RPMI7951 (cell line): Measurements from ENCODE around the gene NWD2. TPM values are rescaled to one million over a fixed set of nuclear protein-coding genes. Genes with fewer than 3 reads are reported as not detected.

Source experiments
- DNase-seq: peaks from one replicate; pipeline ENCODE4 v3.0.0-alpha.2; 2012; ENCODE audit warnings: low read depth
- total RNA-seq: library from RNA; depleted of rRNA; stranded (reverse); fragments of >200 nt; shearing (Covaris generic); gene quantifications from 2 replicates; pipeline ENCODE4 v1.2.3, GENCODE V29; 2014

Gene NWD2
- total RNA-seq, 1 experiment from 2014 or later = not detected

DNA sequence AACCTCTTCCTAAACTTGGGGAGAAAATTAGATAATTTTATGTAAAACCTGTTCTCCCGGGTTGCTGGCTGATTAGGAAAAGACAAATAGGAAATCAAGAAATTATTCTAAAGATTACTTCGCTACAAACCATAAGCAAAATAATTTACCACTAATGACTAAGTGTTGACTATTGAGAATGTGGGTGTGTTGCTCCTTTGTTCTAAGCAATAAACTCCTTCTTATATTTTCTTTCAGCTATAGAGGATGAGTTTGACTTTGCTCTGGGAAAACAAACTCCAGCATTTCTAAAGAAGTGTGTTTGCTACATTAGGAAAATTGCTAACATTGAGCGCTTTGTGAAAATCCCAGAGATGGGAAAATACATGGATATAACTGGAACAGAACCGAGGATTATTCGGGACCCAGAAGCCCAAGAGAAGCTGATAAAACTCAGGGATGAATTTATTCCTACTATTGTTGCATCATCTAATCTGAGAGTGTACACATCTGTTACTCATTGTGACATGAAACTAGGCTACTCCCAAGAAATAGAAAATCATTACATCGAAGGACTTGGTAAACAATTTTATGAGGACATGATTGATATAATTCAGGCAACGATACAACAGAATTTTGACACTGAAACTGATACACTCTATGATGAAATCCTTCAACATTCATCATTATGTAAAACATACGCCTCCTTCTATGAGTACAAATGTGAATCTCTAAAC is 194.2 kb downstream of the NWD2 start:
- DNase-seq = no peak

DNA sequence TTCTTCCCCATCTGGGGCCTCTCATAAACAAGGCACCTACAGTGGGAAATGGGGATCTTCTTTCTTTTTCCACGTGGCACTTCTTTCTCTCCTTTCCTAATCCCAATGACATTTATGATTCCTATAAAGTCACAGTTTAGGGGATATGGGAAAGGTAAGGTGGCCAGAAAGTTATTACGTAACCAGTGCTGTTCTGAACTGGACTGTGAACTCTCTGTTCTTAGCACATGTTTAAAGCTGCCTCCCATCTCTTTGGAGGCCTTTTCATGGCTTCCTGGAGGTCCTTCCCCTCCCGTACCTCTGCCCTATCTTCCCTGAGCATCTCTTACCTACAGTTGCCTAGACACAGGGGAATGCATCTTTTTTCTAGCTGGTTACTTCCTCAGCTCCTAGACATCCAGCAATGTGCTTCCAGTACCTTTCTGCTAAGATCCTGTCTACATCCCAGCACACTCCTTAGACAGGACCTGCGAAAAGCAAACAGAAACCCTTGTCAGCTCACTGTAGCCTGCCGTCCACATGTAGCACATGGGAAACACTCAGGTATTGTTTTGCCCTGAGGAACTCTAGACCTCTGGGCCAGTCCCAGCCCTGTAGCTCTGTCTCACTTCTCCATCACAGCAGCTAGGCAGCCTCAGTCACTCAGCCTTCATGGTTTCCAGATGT is 195.4 kb downstream of the NWD2 start:
- DNase-seq = no peak

DNA sequence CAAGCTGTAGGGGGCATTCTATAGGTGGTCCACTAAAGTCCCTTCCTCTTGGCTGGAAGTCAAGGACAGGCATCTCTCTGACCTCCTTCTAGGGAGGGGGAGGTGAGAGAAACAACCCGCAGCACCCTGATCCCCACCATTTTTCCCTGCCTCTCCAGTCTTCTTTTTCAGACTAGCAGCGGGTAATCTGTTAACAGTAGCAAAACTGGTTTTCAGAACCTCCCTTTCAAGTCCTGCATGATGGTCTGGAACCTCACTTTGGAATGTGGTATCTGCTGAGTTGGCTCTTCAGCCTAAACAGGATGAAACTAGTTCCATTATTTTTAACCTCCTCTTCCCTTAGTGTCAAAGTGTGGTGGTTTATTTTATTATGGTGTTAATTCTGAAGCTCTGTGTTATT is 196.0 kb downstream of the NWD2 start:
- DNase-seq = no peak

DNA sequence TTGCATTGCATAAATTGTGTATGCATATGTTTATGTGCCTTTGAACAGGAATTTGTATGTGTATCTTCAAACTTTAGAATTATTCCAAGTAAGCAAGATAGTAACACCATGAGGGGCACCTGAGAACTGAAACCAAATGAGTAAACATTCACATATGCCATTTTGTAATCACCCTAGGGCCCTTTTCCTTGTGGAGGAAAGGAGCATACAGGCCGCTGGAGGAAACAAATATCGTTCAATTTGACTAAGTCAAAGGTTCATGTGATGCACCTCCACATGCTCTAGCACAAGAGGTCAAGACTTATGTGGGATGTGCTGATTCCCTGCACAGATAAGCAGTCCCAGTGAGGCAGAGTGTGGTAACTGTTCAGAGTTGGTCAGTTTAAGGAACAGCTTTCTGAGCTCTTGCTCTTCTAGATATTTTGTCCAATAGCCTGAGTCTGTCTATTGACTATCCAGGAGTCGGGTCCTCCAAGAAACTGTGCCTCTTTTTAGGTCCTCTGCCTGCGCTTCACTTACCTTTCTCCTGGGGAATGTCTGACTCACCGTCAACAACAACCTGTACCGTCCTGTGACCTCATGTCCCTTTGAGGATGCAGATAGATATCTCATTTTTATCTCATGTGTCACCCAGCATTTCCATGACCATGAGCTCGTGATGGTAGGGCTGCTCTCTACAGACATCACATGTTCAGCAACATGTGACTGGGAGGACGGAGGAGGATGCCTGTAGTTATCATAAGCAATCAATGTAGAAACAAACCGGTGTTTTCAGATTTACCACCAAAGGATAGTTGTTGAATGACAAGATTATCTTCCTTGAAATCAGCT is 196.9 kb downstream of the NWD2 start:
- DNase-seq = no peak

DNA sequence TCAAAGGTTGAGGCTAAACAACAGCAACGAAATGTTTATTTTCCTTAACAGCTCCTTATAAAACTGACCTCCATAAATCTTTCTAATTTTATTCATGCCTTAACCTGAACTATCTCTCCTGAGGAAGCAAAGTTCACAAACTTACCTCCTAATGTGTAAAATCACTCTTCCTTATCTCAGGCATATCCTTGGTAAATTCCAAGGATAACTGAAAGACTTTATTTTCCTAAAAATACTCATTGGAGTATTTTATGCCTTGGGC is 197.4 kb downstream of the NWD2 start:
- DNase-seq = no peak

DNA sequence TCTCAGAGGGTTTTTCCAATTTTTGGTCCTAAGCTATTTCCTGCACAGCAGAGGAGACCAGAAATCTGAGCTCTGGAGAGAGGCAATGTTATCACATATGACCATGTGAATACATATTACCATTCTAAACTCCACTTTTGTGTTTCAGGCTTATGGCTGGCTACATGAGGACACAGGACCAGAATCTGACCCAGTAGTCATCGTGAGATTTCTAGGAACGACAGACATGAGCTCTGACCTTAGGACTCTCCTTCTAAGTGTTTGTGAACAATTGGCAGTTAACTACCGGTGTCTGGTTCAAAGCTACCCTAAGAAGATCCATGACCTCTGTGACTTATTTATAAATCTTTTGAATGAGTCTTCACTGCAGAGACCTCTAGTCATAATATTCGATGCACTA is 198.6 kb downstream of the NWD2 start:
- no peak for DNase-seq

DNA sequence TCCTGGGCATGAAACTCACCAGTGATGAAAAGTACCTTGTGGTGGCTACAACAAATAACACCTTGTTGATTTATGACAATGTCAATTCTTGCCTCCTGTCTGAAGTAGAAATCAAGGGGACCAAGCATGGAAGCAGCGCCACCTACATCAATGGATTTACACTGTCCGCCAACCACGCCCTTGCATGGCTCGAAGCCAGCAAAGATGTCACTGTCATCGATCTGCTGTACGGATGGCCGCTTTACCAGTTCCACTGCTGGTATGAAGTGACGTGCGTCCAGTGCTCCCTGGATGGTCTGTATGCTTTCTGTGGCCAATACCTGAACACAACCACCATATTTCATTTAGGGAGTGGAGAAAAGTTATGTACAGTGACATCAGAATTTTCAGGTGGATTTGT is 200.5 kb downstream of the NWD2 start:
- DNase-seq = no peak

DNA sequence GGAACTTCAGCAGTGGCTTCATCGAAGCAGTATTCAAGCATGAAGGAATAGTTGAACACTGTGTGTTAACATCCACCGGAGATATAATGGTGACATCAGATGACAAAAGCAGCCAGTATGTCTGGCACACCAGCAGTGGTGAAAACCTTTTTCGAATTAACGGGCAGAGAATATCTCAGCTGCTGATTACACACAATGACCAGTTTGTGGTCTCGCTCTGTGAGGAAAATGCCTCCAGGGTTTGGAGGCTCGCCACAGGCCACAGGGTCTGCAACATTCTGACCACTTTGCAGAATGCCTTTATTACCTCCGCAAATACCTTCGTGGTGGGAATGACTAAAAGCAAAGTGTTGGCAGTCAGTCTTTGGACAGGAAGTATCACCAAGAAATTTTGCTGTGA is 201.5 kb downstream of the NWD2 start:
- peak; percentile 47 for DNase-seq

DNA sequence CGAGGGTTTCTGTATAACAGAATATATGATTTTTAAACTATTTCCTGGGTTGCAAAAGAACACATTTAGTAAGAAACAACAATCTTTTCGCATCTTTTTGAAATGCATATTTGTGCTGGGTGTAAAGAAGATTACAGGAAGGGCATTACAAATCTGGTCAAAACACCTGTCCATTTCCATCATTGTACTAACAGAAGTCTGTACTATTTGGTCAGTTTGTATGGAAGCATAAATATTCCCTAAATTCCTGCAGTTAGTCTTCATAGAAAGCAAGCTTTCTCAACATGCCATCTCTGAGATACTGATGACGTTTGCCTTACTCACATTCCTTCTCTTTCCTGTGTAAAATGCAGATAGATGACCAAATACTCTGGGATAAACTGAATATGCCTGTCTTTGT is 203.3 kb downstream of the NWD2 start:
- DNase-seq = no peak

DNA sequence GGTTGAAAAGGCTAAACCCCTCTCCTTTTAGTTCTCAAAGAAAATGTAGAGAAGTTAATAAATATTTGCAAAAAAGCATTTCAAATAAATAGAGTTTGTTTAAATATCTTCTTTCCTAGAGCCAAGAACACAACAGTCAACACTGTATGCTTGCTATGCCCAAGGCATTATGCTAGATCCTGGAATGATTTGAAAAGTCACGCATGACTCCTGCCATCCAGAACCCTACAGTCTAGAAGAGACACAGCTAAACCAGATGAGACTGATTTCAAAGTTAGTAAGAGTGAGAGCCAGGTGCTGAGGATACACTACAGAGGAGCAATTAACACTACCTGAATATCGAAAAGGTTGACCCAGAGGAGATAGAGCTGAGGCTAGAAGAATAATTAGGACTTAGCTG is 205.8 kb downstream of the NWD2 start:
- DNase-seq = no peak

DNA sequence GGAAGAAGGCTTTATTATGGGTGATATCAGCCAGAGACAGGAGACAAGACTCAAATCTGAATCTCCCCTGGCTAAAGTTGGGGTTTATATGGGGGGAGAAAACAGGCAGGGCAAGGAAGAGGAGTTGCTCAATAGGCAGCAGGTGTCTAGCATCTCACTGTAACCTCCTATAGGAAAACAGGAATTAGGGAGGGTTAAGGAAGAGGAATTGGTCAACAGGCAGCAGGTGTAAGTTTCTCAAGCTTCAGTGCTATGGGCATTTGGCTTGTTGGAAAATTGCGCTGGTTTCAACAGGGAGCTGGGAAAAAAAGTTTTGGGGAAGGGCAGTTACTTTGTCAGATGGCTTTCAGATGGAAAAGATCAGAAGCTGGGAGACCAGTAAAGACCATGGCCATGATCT is 206.4 kb downstream of the NWD2 start:
- DNase-seq = no peak

DNA sequence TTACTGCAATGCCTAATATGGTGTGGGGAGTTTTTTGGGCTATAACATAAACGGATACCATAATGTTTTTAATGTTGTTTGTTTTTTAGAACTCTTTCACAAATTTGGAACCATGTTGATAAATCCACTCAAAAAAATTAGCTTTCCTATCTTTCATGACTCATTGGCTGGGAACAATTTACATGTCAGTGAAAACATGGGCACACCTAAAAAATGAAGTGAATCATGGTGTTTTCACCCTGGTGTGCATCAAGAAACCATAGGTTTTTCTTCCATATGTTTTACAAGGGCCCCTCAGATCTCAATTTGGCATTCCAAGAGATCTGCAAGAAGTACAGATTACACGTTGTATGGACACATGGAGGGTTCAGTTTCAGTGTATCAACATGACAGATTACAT is 207.1 kb downstream of the NWD2 start:
- DNase-seq = no peak

DNA sequence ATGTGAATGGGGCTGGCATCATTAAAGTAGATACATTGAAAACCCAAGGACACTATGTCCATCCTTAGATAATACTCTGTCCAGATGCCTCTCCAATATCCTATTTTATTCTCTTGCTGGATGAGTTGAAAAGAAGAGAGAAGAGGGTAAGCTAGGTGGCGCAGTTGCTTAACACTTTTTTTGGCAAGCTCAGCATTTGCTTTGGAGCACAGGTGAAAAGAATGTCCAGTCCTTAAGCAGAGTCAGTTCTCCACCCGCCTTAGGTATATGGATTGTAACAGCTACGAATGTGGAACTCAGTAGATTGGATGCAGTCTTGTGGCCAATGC is 208.4 kb downstream of the NWD2 start:
- peak; percentile 54 for DNase-seq

DNA sequence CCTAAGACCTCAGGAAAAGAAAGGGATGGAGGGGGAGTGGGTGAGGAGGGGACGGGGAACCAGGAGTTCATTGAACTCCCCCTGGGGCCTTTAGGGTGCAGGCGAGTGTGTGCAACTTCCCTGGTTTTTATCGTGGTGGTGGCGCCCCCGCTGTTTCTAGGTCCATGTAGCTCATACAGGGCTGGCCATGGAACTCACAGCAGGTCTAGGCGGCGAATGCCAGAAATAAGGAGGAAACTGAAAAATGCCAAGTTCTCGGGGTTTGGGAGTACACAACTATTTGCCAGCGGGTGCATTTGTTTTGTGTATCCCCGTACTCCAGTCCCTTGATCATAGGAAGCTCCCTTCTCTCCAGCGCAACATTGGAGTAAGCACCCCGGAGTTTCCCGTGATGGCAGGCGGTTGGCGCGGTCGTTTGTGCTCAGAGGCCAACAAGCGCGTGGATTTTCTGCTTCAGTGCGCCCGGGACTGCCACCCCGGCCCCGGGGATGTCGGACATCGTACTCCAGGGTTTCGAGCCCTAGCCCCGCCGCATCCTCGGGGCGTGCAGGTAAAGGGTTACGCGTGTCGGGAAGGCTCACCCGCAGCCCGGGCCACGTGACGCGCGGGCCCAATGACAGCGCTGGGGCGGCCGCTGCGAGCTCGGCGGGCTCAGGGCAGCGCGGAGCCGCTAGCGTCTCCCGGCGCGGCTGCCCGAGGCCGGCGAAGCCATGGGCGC is 208.9 kb downstream of the NWD2 start:
- DNase-seq = peak; percentile 9

DNA sequence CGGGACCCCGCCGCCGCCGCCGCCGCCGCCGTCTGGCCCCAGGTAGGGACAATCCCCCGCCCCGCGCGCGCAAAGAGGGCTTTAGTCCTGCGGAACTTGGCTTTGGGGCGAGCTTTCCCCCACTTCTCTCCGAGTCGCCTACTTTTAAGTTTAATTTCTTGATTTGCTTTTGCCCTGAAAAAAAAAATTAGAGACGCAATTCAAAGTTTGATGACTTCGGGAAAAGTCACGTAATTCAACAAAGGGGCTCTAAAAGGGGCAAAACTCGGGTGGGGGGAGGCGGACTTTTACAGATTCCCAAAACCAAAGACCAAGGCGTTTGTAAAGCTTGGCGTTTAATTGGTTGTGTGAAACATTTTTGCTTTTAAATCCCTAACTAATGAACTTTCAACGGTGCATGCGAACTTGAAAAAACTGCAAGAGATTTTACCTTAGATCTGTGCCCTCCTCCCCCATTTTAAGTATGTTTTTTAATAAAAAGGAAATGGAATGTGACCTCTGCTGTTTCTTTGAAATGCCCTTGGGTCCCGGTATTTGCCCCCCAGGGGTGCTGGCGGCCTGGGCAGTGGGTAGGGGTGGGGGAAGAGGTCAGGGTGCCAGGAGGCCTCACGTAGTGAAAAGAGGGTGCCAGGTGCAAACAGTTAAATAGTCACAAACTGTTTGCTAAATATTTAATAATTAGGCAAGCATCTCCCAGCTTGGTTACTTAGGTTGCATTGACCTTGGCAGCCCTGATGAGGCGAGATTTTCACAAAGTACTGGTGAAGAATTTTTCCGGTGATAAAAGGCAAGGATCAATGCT is 209.7 kb downstream of the NWD2 start:
- no peak for DNase-seq

DNA sequence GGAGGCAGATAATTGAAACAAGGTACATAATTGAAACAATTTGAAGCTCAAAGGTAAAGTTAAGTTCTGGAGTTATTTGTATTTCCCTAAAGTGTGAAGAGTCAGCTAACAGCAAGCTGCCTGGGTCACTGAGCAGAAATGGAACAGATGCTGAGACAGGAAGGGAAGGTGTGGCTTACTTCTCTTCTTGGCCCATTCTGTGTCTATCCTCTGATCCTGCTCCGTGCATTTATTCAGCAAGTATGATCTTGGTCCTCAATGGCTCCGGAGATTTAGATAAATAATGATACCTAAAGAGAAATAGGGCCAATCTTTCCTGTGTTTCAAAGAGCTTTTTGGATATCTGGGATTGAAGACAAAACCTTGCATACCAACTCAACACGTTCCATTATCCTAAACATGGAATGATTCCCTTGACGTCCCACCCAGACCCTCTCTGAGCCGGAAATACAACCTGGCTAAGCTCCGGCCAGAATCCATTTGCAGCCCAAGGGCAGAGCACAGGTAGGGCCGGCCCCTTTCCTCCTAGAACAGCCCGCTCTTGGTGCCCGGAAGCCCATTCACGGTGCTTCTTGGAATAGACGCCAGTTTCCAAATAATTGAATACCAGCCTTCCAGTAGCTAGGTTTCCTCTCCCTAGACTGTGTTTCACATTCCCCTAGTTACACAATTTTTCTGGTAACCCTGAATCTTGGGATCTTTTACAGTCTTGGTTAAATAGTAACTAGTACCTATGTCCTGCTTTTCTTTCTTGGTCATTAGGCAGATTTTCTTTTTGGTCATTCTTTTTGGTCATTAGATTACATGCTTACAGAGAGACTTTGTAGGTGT is 211.0 kb downstream of the NWD2 start:
- DNase-seq = no peak

DNA sequence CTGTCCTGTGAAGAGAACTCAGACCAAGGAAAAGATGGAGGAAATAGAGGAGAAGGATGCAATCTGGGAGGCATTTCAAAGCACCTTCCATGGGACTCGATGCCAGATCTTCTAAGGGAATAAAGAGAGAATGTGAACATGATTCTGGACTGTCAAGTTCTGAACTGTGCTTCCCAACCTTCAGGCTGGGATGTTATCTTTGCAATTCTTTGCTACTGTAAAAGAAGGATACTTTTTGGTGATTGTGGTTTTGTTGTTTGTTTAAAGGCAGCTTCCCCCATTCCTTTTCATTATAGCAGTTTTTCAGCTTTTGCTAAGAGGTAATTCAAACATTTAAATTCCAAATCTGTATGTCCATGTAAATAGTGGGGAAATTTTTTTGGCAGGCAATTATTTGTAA is 217.3 kb downstream of the NWD2 start:
- no peak for DNase-seq

DNA sequence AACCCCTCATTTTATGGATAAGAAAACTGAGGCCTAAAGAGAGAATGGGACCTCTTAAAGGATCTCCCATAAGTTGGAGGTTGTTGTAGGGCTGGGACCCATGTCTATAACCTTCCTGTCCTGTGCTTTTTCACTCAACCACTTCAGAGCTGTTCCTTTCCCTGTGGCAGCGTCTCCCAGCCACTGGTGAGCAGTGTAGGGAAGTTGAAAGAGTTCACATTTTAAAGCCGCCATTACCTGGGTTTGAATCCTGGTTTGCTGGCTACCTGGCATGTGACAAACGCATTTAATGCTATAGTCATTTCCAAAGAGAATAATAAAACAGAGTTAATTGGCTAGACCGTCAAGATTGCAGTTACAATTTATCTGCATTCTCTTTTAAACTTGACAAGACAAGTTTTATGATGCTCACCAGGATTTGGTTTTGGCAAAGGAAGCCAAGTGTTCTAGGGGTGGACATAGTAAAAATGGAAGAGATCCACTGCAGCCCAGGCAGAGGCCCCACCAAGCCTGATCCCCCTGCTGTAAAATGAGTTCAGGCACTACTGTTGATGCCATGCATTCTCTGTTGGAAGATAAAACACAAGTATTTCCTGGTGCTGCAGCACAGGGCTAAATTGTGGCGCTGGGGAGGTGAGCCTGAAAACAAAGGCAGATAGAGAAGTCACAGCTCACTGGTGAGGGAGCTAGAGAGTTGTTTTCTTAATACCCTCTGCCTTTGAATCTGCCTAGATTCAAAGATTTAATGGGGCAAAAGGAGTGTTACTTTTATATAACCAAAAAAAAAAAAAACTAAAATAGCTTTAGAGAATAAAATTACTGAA is 218.7 kb downstream of the NWD2 start:
- DNase-seq = no peak

DNA sequence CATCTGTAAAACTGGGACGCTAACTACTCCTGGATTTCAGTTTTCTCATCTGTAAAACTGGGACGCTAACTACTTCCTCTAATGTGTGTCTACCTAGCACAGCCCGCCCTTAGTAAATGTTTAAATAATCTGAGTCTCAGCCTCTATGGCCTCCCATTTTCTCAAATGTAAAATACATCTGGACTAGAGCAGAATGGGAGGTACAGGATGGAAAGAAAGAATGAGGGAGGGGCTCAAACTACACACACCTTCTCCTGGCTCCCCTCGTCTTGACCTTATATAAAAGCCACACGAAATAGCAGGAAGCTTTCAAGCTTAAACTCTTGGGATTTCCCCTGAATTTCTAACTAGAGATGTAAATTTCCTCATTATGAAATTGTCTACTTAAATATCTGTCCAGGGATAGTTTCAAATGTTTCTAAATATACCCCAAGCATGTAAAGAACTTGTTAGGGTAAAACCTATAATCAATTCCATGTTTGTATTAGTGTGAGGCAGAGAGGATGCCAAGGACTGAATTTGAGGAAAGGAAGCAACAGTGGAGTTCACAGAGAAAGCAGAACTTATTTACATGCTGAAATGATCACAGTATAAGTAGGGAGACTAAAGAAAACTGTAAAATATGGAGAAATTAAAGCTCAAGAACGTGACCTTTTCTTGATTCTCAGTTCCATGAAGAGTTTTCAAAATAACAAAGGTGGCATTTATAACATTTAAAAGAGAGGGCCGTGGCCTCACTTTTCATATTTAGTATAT is 220.0 kb downstream of the NWD2 start:
- DNase-seq = no peak
